Stimulated activated CD8-positive, alpha-beta memory T cell treated with anti-CD3 and anti-CD28 coated beads, Interleukin-12 subunit alpha, Interleukin-12 subunit beta, amount 100 ng/mL, for 1 hour (primary cell): ENCODE results near the gene CD83.

ENCODE experiments used
- DNase-seq: peaks from one replicate; pipeline ENCODE4 v3.0.0-alpha.2; 2020; ENCODE audit warnings: low read depth

The CD83 gene

GRCh38 chr6:14091339-14091978, 26.1 kb upstream of the CD83 start:
- no peak for DNase-seq

GRCh38 chr6:14092316-14092715, 25.3 kb upstream of the CD83 start:
- no peak for DNase-seq

DNA sequence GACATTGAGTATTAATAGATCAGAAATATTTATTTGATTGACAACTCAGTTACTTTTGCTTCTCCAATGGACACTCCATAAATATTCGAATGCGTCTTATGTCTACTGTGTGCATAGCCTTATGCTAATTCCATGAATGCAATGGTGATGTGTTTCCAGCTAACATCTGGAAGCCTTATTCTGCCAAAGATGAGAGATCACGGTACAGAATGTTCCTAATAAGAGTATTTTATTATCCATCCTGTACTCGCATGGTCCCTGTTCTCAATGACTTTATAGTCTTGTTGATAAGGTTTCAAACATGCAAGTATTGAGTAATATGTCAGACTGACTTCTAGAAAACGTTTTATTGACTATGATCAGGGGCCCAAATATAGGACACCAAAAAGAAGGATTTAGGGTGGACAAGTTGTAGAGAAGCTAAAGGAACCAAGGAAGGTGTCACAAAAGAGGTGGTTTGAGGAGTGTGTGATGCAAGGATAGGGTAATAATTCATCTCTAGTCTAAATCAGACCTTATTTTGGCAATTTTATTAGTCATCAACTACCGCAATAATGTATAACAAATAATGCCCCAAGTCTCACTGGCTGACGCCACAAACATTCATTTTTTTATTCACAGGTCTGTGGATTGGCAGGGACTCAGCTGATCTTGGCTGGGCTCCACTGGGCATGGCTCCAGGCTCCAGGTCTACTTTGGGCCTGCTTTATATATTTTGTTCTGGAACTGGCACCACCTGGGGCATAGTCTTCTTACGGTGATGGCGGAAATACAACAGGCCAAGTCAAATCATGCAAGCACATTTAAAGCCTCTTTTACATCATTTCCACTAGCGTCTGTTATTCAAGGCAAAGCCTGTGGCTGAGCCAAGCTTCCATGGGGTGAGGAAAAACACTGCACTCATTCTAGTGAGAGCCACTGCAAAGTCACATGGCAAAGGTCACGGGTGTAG, 24.5 kb upstream of the CD83 start:
- DNase-seq: no peak

GRCh38 chr6:14094721-14095120, 22.9 kb upstream of the CD83 start:
- DNase-seq: no peak

DNA sequence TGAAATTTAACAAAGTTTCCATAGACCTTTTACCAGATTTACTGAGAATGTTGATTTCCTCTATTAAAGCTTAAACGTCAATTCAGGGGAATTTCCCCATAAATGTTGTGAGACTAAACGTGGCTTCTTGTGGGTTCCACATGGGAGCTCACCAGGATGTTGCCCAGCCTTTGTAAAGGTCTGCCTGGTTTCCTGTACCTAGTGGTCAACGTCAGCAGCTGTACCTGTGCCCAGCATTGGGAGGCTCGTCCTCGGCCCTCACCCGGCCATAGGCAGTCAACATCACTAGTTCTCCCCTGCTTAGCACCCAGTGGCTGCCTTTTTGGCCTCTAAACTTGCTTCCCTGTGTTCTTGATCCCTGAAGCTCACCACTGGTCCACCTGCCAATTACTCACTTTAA, 22.1 kb upstream of the CD83 start:
- DNase-seq: no peak

- DNase-seq: no peak
These were observed 17.4 kb upstream of the CD83 start for GRCh38 chr6:14100138-14100537.

GRCh38 chr6:14100966-14101365, 16.6 kb upstream of the CD83 start:
- DNase-seq: no peak

DNA sequence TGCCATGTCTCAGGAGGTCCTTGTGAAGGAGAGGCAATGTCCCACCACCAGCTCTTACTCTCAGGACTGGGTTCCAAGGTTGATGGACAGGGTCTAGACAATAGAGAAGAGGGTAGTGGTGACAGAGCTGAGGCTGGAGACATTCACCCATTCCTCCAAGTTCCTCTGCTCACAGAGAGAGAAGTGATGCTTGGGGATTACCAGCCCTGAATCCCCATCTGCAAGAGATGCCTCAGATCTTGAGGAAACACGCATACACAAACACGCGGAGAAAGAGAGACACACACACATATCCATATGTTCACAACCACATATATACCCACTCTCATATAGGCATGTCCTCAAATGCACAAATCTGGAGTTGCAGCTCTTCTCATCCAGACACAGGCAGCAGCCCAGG, 15.2 kb upstream of the CD83 start:
- no peak for DNase-seq

DNA sequence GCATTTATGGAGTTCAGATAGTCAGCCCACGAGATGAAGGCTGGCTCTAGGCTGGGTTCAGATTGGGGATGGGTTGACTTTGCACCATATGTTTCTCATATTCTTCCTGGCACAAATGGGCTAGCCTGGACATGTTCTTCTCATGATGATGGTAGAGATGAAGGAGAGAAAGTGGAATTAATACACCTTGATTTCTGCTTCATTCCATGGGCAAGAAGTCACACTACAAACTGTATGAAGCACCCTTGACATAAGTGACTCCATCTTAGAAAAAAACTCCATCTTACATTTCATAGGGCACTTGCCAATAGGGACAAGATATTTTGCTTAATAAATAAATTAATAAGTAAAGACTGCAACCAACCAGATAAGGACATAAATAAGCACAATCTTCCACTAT, 12.0 kb upstream of the CD83 start:
- DNase-seq: no peak

- no peak for DNase-seq
These were observed 10.6 kb upstream of the CD83 start for GRCh38 chr6:14107000-14107399.

- no peak for DNase-seq
These were observed 9.7 kb upstream of the CD83 start for GRCh38 chr6:14107711-14108494.

- no peak for DNase-seq
These were observed 8.8 kb upstream of the CD83 start for GRCh38 chr6:14108571-14109410.

DNA sequence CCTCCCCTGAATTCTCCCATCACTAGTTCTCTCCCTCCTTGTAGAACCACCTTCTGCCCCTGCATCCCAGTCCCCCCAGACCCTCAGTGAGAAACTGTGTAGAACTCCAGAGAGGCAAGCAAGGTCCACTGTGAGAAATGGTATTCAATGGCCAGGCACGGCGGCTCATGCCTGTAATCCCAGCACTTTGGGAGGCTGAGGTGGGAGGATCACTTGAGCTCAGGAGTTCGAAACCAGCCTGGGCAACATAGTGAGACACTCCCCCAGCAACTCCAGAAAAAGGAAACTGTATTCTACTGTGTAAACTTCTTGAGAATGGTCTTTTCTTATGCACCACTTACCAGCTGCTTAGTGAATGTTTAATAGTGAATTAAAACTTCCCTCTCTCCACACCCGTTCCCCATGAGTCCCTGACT, 8.2 kb upstream of the CD83 start:
- no peak for DNase-seq

DNA sequence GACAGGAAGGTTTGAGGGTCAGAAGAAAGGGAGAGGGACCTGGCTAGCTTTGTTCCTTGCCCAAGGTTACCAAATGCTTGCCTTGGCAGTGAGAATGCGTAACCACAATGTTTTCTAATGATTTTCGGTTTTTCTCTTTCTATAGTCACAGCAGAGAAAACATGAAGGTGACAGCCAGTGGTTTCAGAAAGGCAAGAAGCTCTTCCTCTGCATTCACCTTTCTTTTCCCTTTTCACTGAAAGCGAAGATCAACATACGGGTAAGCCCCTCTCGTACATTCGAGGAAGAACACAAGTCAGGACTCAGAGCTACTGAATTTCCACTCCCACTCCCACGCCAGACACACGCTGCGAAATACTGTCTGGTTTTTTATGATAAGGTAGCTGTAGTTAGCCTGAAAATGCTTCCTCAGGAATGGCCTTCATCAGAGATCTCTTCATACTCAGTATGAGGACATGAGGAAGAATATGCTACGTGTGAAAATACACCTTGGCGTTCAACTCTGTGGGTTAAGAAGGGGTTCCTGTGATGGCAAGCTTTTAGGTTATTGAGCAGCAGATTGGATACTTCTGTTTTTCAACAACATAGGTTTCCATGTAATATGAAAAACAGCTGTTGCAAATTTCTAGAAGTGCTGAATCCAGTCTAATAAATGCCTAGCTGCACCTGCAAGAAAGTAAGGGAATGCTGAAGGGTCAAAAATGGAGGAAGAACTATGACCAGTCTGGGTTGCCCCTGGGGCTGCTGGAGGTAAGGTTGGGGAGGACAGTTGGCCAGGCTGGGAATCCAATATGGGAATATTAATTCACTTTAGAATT, 7.4 kb upstream of the CD83 start:
- DNase-seq: no peak

DNA sequence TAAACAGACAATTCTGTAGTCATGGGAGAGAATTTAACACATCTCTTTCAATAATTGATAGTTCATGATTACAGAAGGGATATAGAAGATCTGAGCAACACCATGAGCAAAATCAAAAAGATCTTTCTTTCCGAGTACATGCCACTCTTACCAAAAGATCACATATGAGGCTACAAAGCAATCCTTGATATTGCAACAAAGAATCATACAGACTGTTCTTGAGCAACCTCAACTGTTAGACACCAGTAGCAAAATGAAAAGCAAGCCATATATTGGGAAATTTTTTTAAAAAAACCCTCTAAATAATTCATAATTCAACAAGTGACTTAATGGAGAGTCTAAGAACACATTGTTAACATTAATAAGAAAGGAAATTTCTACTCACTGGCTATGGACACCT, 3.6 kb upstream of the CD83 start:
- no peak for DNase-seq

GRCh38 chr6:14118091-14118439, 493 bp downstream of the CD83 start:
- no peak for DNase-seq

- DNase-seq: no peak
These were observed 874 bp downstream of the CD83 start for GRCh38 chr6:14118446-14118845.

DNA sequence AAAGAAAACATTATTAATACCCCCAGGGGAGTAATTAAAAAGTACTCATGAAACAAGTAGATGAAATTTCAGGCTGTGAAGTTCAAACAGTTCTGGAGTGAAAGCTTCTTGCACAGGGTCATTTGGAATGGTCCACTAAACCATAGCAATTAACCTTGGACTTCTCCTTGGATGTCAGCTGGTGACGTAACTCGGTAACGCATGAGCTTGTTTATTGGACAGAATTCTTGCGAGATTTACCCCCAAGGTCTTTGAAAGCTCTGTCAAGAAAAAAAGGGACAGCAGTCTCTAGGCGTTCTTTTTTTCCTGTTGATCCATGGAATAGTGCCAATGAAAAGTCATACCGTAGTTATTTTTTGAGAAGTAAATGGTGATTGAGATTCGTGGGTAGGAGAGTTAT, 2.2 kb downstream of the CD83 start:
- DNase-seq: no peak

DNA sequence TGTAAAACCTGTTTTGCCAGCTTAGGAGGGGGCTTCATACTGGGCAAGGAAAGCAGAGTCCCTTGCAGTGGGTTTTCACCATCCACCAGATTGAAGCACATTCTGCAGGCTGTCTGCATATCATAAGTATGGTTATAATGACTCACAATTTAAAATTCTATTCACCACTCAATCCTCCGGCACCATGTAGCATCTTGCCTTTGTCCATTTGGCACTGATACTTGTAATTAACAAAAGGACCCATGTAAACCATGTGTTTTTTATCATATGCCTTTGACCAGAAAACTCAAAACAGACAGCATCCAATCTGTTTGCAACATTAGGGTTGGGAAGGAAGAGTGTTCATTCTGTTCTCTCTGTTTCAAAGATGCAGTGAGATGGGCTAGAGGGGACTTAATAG, 3.0 kb downstream of the CD83 start:
- no peak for DNase-seq

- DNase-seq: no peak
These were observed 4.4 kb downstream of the CD83 start for GRCh38 chr6:14121936-14122344.
